NCI-H748 (cell line): ENCODE data around the gene PPP2R2B.
A peak's percentile ranks its signal among the peaks of the same experiment; 100 is the strongest.

Source experiments
- DNase-seq: peaks from one replicate; lab custom pipeline; 2025; ENCODE audit not compliant: unreplicated experiment; lab: John Stamatoyannopoulos, UW

Gene PPP2R2B

DNA sequence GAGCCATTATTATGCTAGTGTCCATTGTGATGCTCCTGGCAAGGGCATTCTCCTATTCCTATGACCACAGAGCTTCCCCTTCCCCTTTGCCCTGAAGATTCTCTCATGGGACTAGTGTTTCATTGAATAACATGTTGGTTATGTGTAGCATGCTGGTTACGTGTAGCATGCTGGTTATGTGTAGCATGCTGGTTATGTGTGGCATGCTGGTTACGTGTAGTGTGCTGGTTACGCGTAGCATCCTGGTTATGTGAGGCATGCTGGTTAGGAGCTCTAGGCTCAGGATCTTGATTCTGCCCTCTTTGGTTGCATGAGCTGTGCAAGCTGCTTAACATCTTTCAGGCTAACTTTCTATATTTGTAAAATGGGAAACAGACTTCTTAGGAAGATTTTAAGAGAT is 316.1 kb downstream of the PPP2R2B start:
- no peak for DNase-seq

- DNase-seq, result no peak
Measured at GRCh38 chr5:146561711-146562110, 316.8 kb downstream of the PPP2R2B start.

DNA sequence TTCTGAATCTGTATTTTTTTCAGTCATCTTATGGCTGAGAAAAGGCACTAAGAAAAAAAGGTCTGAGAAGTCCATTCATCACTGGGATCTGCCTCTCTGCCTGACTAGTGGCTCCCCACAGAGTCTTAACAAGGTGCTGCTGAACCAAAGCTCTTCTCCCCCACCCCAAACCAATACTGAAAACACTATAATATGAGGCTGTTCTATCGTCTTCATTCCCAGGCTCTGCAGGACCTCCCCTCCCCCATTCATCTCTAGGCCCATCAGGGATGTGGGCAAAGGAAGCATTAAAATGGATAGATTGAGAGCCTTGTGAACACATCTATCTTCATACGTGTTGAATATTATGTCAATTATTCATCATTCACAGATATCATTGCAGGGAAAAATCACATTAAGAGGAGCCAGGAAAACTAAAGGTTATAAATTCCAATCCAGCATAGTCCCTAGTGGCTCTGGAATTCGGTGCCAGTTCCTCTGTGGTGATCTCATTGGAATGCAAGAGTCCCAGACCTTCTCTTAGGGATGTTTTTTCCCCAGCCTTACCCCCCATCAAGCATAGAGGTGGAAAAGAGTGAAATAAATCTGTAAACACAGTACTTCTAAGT is 318.2 kb downstream of the PPP2R2B start:
- no peak for DNase-seq

GRCh38 chr5:146556884-146557283 is 321.7 kb downstream of the PPP2R2B start:
- peak; percentile 11 for DNase-seq

DNA sequence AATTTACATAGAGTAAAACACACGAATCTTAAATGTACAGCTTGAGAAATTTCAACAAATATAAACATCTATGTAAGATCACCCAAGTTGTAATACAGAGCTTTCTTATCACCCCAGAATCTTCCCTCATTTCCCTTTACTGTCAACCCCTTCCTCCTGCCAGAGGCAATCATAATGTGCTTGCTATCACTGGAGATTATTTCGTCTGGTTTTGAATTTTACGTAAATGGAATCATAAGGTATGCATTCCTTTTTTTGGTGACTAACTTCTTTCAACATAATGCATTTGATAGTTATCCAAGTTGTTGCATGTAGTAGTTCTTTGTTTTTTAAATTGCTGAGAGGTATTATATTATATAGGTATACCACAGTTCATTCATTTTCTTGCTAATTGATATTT is 325.1 kb downstream of the PPP2R2B start:
- no peak for DNase-seq

GRCh38 chr5:146549615-146550014 is 328.9 kb downstream of the PPP2R2B start:
- DNase-seq, result no peak

- no peak for DNase-seq
Measured at GRCh38 chr5:146548781-146549449, 329.6 kb downstream of the PPP2R2B start.

DNA sequence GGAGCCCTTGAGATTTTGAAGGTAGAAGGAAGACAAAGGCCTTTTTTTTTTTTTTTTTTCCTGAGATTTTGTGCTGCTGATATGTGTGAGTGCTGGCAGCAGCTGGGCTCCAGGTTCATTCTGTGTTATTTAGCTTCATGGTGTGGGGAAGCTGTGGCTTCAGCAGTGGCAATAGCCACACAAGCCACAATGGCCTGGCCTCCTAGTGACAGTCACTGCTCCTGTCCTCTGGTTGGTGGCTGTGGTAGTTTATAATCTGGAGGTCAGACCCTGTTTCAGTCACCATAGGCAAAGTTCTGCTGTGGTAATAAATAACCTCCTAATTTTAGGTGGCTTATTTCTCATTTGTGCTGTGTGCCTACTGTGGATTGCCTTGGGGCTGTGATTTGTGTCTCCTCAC is 334.3 kb downstream of the PPP2R2B start:
- DNase-seq, result no peak

DNA sequence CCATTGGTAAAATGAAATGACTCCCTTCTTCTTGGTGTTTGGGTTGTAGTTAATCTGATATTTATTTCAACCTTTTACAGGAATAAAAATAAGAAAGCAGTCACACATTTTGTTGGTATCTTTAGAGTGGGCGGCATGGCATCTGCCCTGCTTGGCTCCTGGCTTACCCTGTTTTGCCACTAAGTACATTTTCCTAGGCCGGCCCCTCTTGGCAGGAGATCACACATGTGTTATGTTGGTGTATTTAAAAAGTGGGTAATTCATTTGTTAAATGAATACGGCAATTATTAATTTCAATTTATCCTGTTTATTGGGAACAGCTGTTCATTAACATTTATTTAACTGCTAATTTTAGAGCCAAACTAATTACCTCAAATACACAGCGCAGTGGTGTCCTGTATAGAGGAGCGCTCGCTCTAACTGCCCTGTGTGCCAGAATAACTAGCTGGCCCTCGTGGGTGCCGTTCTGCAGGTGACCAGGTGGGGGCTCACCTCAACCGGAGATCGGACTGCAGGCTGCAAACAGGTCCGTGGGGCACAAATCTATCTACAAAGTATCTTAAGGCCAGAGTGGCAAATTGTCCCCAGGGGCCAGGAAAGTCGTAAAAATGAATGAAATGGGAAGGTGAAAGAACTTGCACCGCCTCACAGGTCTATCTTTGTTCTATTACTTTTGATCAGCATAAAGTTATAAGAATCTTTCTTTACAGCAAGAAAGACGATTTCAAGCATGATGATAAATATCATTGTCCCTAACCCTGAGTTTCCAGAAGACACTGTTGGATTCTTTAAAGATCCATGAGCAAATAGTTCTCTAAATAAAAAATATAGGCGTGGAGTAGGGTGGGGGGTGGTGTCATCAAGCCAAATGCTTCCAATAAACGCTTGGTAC is 336.4 kb downstream of the PPP2R2B start:
- peak; percentile 80 for DNase-seq

- DNase-seq, result no peak
Measured at GRCh38 chr5:146540414-146540813, 338.1 kb downstream of the PPP2R2B start.

DNA sequence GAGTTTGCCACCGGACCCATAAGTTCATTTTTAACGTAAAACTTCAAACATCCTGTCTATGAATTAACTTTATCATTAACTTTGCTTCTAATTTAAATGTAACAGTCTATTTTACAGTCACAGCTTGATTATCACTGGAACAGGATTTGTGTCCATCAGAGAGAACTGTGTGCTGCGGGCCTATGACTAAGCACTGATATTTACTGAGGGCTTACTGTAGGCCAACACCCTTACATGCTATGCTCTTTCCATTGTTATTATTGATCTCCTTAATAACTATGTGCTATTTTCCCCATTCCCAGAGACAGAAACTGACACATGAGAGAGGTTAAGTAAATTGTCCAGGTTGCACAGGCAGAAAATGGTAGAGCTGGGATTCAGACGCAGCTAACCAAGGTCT is 338.6 kb downstream of the PPP2R2B start:
- no peak for DNase-seq

DNA sequence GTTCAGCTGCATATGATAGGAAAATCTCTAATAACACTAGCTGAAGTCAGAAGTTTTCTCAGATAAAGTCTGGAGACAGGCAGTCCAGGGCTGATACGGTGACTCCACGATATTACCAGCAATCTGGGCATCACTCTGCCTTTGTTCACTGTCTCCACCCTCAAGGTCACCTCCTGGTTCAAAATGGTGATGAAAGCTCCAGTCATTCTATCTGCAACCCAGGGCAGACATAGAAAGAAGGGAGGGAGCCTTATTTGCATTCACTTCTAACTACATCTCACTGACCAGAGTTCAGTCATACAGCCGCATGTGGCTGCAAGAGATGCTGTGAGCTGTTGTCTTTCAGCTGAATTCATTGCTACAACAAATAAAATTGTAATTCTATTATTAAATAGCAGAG is 340.1 kb downstream of the PPP2R2B start:
- DNase-seq, result no peak

GRCh38 chr5:146533882-146534281 is 344.7 kb downstream of the PPP2R2B start:
- no peak for DNase-seq

GRCh38 chr5:146533260-146533857 is 345.2 kb downstream of the PPP2R2B start:
- peak; percentile 79 for DNase-seq
